Left colon (tissue), 2 donors: ENCODE data around the gene EBF3. TPM values are rescaled to one million over a fixed set of nuclear protein-coding genes. Genes with fewer than 3 reads are reported as not detected.

Source experiments
- ATAC-seq: fragments of 200-7000 bp; cut with Tn5 transposase; one replicate; pipeline ENCODE4 v1.9.1; 2020; ENCODE audit warnings: mild to moderate bottlenecking, moderate library complexity
- DNase-seq, 2 donors: peaks; one replicate each; pipeline ENCODE4 v3.0.0-alpha.2; 2020
- intact Hi-C, 2 donors: fragments of 100-400 bp; cut with DNase I in 1 of 2; cut with micrococcal nuclease in 1 of 2; formaldehyde crosslinking; loops; one replicate each; pipeline versions ENCODE4 v1.11.2 to v1.14.0; 2022; cut with DNase I, micrococcal nuclease
- long read RNA-seq: library from polyadenylated mRNA; unstranded; transcript quantifications from one replicate; pipeline ENCODE4 v2.0.0, GENCODE V29; 2021
- total RNA-seq, 2 donors: library from RNA; stranded (reverse); fragmentation: NEBNext Ultra II Directional; extraction: Animal tissue kit (Norgen Biotek cat#: 25700); gene quantifications; one replicate each; pipeline ENCODE4 v1.2.1, GENCODE V29; 2021
- donor health status: DM: no; HTN: no; CAD: no.
- donor health status: DM: yes; HTN: yes; CAD: no.

Gene EBF3
- total RNA-seq: under 1 TPM; 0.40 to 0.78 TPM
- long read RNA-seq: 0 reads

GRCh38 chr10:129963641-129964501, at the start of gene EBF3:
TSS of gene EBF3 (minus strand) at chr10:129964274. CDS start at chr10:129963768, 506 bp downstream.
- ATAC-seq: peak; percentile 82

GRCh38 chr10:130013335-130014262, 49.5 kb upstream of the EBF3 start:
- no peak for DNase-seq
- no peak for ATAC-seq
- intact Hi-C loops: no loop called here

More at GRCh38 chr10:129963641-129964501, at the start of gene EBF3:
- peak in 1 of 2 donors; percentile 66 for DNase-seq
- intact Hi-C loops: loop anchor here in 1 of 2 donors (10.0 kb wide), 1 partner anchor 929 kb away; no protein-coding TSS in a partner anchor

GRCh38 chr10:130012129-130012528, 48.1 kb upstream of the EBF3 start:
- intact Hi-C loops: no loop called here
- DNase-seq: no peak
- ATAC-seq: no peak

GRCh38 chr10:130010653-130011052, 46.6 kb upstream of the EBF3 start:
- no peak for ATAC-seq
- no peak for DNase-seq
- intact Hi-C loops: no loop called here

GRCh38 chr10:130009228-130009627, 45.2 kb upstream of the EBF3 start:
- ATAC-seq: no peak
- intact Hi-C loops: no loop called here

GRCh38 chr10:130003787-130004613, 39.9 kb upstream of the EBF3 start:
- ATAC-seq (no peak), DNase-seq (no peak)
- intact Hi-C loops: no loop called here

More at GRCh38 chr10:130009228-130009627, 45.2 kb upstream of the EBF3 start:
- no peak for DNase-seq

GRCh38 chr10:130003166-130003565, 39.1 kb upstream of the EBF3 start:
- ATAC-seq (no peak), DNase-seq (no peak)
- intact Hi-C loops: no loop called here

- DNase-seq: no peak
- no peak for ATAC-seq
- intact Hi-C loops: no loop called here
Measured at GRCh38 chr10:130002606-130003005, 38.5 kb upstream of the EBF3 start.

GRCh38 chr10:130000918-130001317, 36.8 kb upstream of the EBF3 start:
- no peak for DNase-seq
- intact Hi-C loops: no loop called here
- ATAC-seq: no peak

- intact Hi-C loops: no loop called here
- no peak for ATAC-seq
- DNase-seq: no peak
Measured at GRCh38 chr10:129999140-129999539, 35.1 kb upstream of the EBF3 start.

GRCh38 chr10:129993621-129994020, 29.5 kb upstream of the EBF3 start:
- no peak for ATAC-seq
- no peak for DNase-seq
- intact Hi-C loops: no loop called here

- intact Hi-C loops: no loop called here
- DNase-seq (no peak), ATAC-seq (no peak)
Measured at GRCh38 chr10:129992356-129992755, 28.3 kb upstream of the EBF3 start.

GRCh38 chr10:129982825-129983224, 18.8 kb upstream of the EBF3 start:
- intact Hi-C loops: no loop called here
- ATAC-seq (no peak), DNase-seq (no peak)

GRCh38 chr10:129978980-129979379, 14.9 kb upstream of the EBF3 start:
- intact Hi-C loops: no loop called here
- ATAC-seq (no peak), DNase-seq (no peak)

GRCh38 chr10:129978322-129978721, 14.2 kb upstream of the EBF3 start:
- ATAC-seq: no peak
- no peak for DNase-seq
- intact Hi-C loops: no loop called here

- intact Hi-C loops: no loop called here
- DNase-seq: no peak
- ATAC-seq: no peak
Measured at GRCh38 chr10:129977794-129978193, 13.7 kb upstream of the EBF3 start.

- no peak for DNase-seq
- intact Hi-C loops: no loop called here
- no peak for ATAC-seq
Measured at GRCh38 chr10:129973674-129974059, 9.6 kb upstream of the EBF3 start.

- intact Hi-C loops: no loop called here
- no peak for DNase-seq
- no peak for ATAC-seq
Measured at GRCh38 chr10:129972966-129973673, 9.0 kb upstream of the EBF3 start.
